K562 treated with DMSO at 1 percent for 12 hours (cell line): Measurements from ENCODE around the gene ZNF654. TPM values are rescaled to one million over a fixed set of nuclear protein-coding genes. Genes with fewer than 3 reads are reported as not detected.

Experiments
- total RNA-seq: library from RNA; unstranded; fragments of 300-600 nt; gene quantifications from 2 replicates; pipeline ENCODE4 v1.2.3, GENCODE V29; 2022; ENCODE audit not compliant: insufficient read depth

ZNF654 gene
- total RNA-seq: 1.4 and 6.3 TPM in 2 replicates

GRCh38 chr3:88058581-88059379 lies at the start of gene ZNF654, which contains the start of gene CGGBP1:
Gene ZNF654, plus strand, starts transcription at chr3:88059255. Its CDS starts 65 bp downstream, at chr3:88059320.
Gene CGGBP1, minus strand, starts transcription at chr3:88059005. Its CDS starts 3,029 bp downstream, at chr3:88055976.

GRCh38 chr3:88149509-88150362 lies 90.7 kb downstream of the ZNF654 start, which contains the start of gene C3orf38:
Gene C3orf38, plus strand, starts transcription at chr3:88149959. Its CDS starts 94 bp downstream, at chr3:88150053.

Other genes with a start within 250 kb of the ZNF654 start
- gene CGGBP1, start 250 bp upstream of the ZNF654 start, total RNA-seq: 15.4 and 63.2 TPM in 2 replicates
- gene C3orf38, start 90.7 kb downstream of the ZNF654 start, total RNA-seq: 5.3 and 6.4 TPM in 2 replicates